Body of pancreas (tissue), 4 donors: ENCODE results near the gene PRKCB. TPM values are rescaled to one million over a fixed set of nuclear protein-coding genes. Genes with fewer than 3 reads are reported as not detected.

Source experiments
- ATAC-seq: fragments of 150-250 bp; one replicate; pipeline ENCODE4 v1.9.1; 2016
- DNase-seq, 4 donors: peaks; one replicate each; pipeline ENCODE4 v3.0.0-alpha.2; 2019
- H3K27ac ChIP-seq, 4 donors: fragments of 200-600 bp; sonication (generic); 1 replicate in 3 of 4; 2 replicates in 1 of 4; pipeline versions ENCODE4 v1.5.1 to v1.6.1; 2016 to 2019; ENCODE audit warnings: mild to moderate bottlenecking in 1 of 4, mixed read lengths in 1 of 4, moderate library complexity in 1 of 4
- H3K27me3 ChIP-seq, 2 donors: fragments of 200-600 bp; sonication (generic); one replicate each; pipeline ENCODE4 v1.6.0; 2016; ENCODE audit warnings: mild to moderate bottlenecking in 1 of 2
- H3K36me3 ChIP-seq, 2 donors: fragments of 200-600 bp; sonication (generic); replicated peaks in 1 of 2; 2 replicates each; pipeline ENCODE4 v1.5.1; 2016; ENCODE audit warnings: low read depth in 2 of 2; ENCODE audit not compliant: insufficient read depth in 1 of 2
- H3K4me1 ChIP-seq: fragments of 200-600 bp; sonication (generic); one replicate; pipeline ENCODE4 v1.6.0; 2016
- H3K4me3 ChIP-seq, 2 donors: fragments of 200-600 bp; sonication (generic); 1 replicate in 1 of 2; 2 replicates in 1 of 2; pipeline ENCODE4 v1.5.1; 2016 to 2019
- H3K9me3 ChIP-seq, 3 donors: fragments of 200-600 bp; sonication (generic); 1 replicate in 2 of 3; 2 replicates in 1 of 3; pipeline ENCODE4 v1.5.1; 2016
- CTCF ChIP-seq, 7 experiments: fragments of 450-650 bp in 4 of 7; fragments of 200-600 bp in 3 of 7; sonication (generic) in 3 of 7; IDR thresholded peaks; one replicate each; pipeline ENCODE4 v1.5.1; 2016 to 2019; ENCODE audit warnings: antibody characterized with exemption in 7 of 7
- POLR2A ChIP-seq, 3 donors: fragments of 450-650 bp; IDR thresholded peaks; one replicate each; pipeline ENCODE4 v1.6.1; 2016; ENCODE audit warnings: antibody characterized with exemption in 3 of 3, mild to moderate bottlenecking in 2 of 3
- WGBS, 2 donors: methylation state at CpG; one replicate each; pipeline ENCODE4 v1.1.5; 2017; 5-methylcytosine and 5-hydroxymethylcytosine counted together
- intact Hi-C: fragments of 100-400 bp; cut with DNase I; formaldehyde crosslinking; loops from one replicate; pipeline ENCODE4 v1.15.1; 2023
- total RNA-seq, 2 donors: library from RNA; depleted of rRNA; stranded (reverse); fragments of >200 nt; gene quantifications; one replicate each; pipeline ENCODE4 v1.1.0, GENCODE V29; 2016

Gene PRKCB
- total RNA-seq, 2 donors from 2014 or later = 0.33 to 10.6 TPM

- Histone ChIP-seq H3K4me1 (no peaks in the 10 kb centered on the region), H3K36me3 (no peaks in the 10 kb centered on the region), H3K9me3 (peaks cover 0 to 4% (median 0%) of the 10 kb centered on the region in 3 donors), H3K4me3 (no peak overlapping the region), H3K27ac (no peak overlapping the region), H3K27me3 (no peaks in the 10 kb centered on the region)
- ATAC-seq = no peak
- TF ChIP-seq CTCF (IDR thresholded peaks at IDR 0.05) = no peak
- TF ChIP-seq POLR2A (IDR thresholded peaks at IDR 0.05) = no peak
- WGBS, 2 donors = 54 to 55% methylated on average over 9 of the region's 9 CpGs
- intact Hi-C loops = no loop called here
- DNase-seq = no peak
These were observed 331.1 kb downstream of the PRKCB start for GRCh38 chr16:24166661-24167528.

DNA sequence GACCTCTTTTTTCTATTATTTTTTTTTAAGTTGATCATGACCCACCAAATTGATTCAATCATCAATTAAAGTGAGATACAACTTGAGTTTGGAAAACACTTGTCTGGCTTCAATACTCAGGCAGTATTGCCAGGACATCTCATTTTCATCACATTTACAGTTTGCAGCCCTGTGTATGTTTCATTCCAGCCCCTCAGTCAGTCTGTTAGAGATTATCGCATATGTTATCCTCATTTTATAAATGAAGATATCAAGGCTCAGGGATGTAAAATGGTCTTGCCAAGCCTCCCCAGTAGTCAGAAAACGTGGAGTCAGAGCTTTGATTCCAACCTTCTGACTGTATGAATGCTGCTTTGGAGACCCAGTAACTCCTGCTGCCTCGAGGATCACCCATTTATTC lies 333.1 kb downstream of the PRKCB start:
- WGBS, 2 donors = 60 to 61% methylated on average over 3 of the region's 3 CpGs
- no peak for TF ChIP-seq CTCF (IDR thresholded peaks at IDR 0.05)
- no peak for TF ChIP-seq POLR2A (IDR thresholded peaks at IDR 0.05)
- no peaks in the 10 kb centered on the region for H3K4me1 ChIP-seq
- peaks cover 0 to 4% (median 0%) of the 10 kb centered on the region in 3 donors for H3K9me3 ChIP-seq
- H3K4me3 ChIP-seq = no peak overlapping the region
- ATAC-seq (no peak), DNase-seq (no peak)
- no peak overlapping the region for H3K27ac ChIP-seq
- no peaks in the 10 kb centered on the region for H3K27me3 ChIP-seq
- no peaks in the 10 kb centered on the region for H3K36me3 ChIP-seq
- intact Hi-C loops = no loop called here

DNA sequence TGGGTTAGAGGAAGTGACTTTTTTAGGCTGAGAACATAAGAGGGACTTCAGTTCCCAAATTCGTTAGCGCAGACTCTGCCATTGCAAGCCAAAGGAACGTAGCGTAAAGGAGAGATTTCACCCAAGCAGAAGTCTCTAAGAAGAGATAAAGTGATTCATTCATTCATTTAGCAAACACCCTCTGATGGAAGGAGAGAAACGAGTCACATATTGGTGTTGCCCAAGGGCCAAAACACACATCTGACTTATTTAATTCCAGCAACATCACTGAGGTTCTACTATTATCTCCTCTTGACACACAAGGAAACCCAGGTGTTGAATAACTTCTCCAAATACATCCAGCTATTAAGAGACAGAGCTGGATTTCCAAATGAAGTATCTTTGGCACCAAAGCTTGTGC lies 334.6 kb downstream of the PRKCB start:
- H3K27me3 ChIP-seq = no peaks in the 10 kb centered on the region
- intact Hi-C loops = no loop called here
- H3K27ac ChIP-seq = no peak overlapping the region
- no peak for ATAC-seq
- no peaks in the 10 kb centered on the region for H3K36me3 ChIP-seq
- H3K4me3 ChIP-seq = no peak overlapping the region
- peaks cover 0 to 4% (median 0%) of the 10 kb centered on the region in 3 donors for H3K9me3 ChIP-seq
- no peaks in the 10 kb centered on the region for H3K4me1 ChIP-seq
- no peak for DNase-seq
- TF ChIP-seq CTCF (IDR thresholded peaks at IDR 0.05) = no peak
- TF ChIP-seq POLR2A (IDR thresholded peaks at IDR 0.05) = no peak
- 70 to 79% methylated on average over 5 of the region's 5 CpGs for WGBS, 2 donors

- Histone ChIP-seq H3K4me1 (no peaks in the 10 kb centered on the region), H3K9me3 (peaks cover 0 to 4% (median 0%) of the 10 kb centered on the region in 3 donors), H3K4me3 (no peak overlapping the region), H3K27me3 (no peaks in the 10 kb centered on the region), H3K36me3 (no peaks in the 10 kb centered on the region), H3K27ac (no peak overlapping the region)
- DNase-seq (no peak), ATAC-seq (no peak)
- 72 to 84% methylated on average over 7 of the region's 7 CpGs for WGBS, 2 donors
- TF ChIP-seq CTCF (IDR thresholded peaks at IDR 0.05) = no peak
- no peak for TF ChIP-seq POLR2A (IDR thresholded peaks at IDR 0.05)
- intact Hi-C loops = no loop called here
These were observed 338.7 kb downstream of the PRKCB start for GRCh38 chr16:24174504-24174903.

DNA sequence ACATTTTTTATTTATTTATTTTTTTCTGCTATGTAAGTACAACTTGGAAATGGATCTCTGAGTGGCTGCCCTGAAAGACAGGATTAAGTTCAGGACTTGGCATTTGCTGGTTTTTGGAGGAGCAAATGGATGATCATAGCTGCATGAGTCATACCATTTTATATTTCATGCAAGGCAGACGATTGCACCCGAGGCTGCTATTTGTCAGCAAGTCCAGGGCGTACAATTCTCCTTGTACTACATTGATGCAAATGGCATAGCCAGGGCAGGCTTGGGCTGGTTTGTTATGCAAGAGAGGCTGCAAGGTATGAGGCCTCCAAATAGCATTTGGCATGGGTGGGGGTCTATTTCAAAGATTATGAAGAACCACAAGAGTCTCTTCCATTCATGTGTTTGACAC lies 339.2 kb downstream of the PRKCB start:
- DNase-seq (no peak), ATAC-seq (no peak)
- no peak overlapping the region for H3K4me3 ChIP-seq
- H3K4me1 ChIP-seq = no peaks in the 10 kb centered on the region
- intact Hi-C loops = no loop called here
- TF ChIP-seq CTCF (IDR thresholded peaks at IDR 0.05) (no peak), POLR2A (IDR thresholded peaks at IDR 0.05) (no peak)
- no peaks in the 10 kb centered on the region for H3K27me3 ChIP-seq
- WGBS, 2 donors = 78 to 85% methylated on average over 3 of the region's 3 CpGs
- H3K9me3 ChIP-seq = peaks cover 0 to 4% (median 0%) of the 10 kb centered on the region in 3 donors
- no peak overlapping the region for H3K27ac ChIP-seq
- H3K36me3 ChIP-seq = no peaks in the 10 kb centered on the region
